ENCODE results near the gene PCCA.
A peak's percentile ranks its signal among the peaks of the same experiment; 100 is the strongest.
"Not testable (repeated sequence)": the region's sequence is repeated elsewhere in the genome, so short reads cannot be mapped to it uniquely, and the experiment has no call there.

Gene PCCA, protein sequence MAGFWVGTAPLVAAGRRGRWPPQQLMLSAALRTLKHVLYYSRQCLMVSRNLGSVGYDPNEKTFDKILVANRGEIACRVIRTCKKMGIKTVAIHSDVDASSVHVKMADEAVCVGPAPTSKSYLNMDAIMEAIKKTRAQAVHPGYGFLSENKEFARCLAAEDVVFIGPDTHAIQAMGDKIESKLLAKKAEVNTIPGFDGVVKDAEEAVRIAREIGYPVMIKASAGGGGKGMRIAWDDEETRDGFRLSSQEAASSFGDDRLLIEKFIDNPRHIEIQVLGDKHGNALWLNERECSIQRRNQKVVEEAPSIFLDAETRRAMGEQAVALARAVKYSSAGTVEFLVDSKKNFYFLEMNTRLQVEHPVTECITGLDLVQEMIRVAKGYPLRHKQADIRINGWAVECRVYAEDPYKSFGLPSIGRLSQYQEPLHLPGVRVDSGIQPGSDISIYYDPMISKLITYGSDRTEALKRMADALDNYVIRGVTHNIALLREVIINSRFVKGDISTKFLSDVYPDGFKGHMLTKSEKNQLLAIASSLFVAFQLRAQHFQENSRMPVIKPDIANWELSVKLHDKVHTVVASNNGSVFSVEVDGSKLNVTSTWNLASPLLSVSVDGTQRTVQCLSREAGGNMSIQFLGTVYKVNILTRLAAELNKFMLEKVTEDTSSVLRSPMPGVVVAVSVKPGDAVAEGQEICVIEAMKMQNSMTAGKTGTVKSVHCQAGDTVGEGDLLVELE

DNA sequence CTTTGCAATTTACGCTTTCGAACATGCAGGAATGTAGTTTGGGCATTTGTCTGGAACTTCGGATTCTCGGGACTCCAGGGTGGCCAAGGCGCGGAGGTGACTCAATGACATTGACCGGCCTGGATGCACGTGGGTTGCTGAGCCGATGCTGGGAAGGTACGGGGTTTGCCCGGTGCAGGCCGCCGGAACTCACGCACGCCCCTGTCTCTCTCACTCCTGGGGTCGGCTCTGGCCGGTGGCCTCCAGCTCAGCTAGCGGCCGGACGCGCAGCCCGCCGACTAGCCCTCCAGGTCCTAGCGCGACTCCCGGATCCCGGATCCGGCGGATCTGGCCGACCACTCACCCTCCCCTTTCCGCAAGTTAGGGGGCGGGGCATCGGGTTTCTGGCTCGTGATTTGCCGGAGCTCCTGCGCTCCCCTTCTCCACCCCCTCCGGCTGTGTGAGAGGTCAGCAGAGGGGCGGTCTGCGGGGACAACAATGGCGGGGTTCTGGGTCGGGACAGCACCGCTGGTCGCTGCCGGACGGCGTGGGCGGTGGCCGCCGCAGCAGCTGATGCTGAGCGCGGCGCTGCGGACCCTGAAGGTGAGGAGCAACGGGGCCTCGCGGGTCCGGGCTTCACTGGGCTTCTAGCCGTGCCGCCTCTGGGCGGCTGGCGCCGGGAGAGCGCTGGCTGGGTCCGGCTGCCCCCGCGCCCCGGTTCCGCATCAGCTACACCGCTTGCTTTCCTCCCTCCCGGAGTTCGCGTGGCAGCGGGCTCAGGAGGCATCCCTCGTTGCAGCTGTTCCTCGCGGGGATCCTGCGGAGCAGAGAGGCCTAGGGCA, at the start of gene PCCA:
Gene PCCA, plus strand, starts transcription at position 450 of the 821 bp plus-strand sequence. Its CDS starts 28 bp downstream, at position 478.
- DNase-seq, result peak; percentile 90

DNA sequence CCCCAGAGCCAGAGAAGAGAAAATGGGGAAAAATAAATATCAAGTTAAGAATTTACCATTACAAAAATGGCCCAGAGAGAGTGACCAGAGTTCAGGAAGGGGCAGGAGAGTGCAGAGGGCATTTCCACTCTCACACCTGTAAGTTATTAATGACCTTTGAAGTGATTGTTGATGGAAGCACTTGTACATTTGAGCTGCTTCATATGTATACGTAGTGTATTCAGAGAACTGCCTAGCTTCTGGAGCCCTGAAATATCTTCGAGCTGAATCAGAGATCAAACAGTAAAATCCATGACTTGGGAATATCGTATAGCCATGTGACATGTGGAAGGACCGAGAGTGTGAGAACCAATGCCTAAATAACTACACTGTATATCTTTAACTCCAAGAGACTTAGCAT, 49.2 kb upstream of the PCCA start:
- no peak for DNase-seq

DNA sequence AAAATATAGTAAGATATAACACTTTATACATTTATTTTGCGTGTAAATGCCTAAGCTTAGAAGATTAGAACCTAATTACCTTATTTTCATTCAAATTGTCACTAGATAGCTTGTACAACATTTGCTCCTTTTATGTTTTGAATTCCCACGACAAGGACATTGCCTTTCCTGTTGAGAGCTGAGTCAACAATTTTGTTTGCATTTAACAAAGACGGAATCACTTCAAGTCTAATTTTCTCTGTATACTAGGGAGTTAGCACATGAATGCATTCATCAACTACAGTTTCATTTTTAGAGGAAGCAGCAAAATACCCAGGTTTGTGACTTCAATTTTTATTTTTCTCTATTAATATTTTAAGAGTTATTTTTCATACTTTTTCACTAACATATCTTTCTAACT, 48.7 kb upstream of the PCCA start:
- DNase-seq, result no peak

DNA sequence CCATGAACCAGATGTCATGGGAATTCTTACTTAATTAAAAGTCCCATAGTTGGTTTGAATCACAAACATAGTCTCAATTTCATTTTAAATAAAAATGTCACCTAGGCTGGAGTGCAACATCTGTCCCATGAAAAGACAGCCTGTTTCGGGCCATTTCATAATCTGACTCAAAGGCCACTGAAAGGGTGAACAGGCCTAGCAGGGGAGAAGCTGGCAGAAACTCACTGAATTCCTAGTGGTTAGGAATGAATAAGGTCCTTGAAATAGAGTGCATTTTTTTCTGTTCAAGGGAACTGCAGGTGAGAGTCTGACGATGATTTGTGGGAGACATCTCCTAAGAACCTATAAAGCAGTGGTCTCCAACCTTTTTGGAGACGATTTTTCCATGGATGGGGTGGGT, 44.0 kb upstream of the PCCA start:
- no peak for DNase-seq

- DNase-seq, result no peak
These were observed 43.5 kb upstream of the PCCA start for GRCh38 chr13:100045355-100045754.

DNA sequence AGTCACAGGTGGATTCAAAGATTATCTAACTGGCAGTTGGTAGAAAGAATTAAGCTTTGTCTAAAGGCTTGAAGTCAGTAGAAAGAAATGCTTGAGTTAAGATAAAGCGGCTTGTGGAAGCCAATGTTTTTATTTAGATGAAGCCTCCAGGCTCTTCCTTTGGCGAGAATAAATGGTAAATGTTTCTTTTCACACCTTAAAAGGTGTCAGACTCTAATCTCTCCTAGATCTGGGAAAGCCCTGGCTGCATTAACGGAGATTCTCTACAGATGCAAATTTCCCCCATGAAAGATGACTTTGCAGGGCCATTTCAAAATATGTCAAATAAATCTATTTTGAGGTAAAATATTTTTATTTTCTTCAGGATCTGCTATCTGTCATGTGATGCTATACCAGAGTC, 37.8 kb upstream of the PCCA start:
- no peak for DNase-seq

DNA sequence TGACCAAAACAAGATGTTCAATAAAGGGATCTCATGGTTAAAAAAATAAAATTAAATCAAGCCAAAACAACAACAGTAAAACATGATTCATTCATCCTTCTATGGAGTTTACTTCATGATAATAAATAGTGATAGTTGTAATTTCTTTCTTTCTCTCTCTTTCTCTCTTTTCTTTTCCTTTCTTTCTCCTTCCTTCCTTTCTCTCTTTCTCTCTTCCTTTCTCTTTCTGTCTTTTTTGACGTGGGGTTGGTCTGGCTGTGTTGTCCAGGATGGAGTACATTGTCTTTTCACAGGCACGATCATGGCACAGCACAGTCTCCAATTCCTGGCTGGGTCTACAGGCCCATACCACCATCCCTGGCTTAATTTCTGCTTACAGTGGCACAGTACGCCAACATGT, 29.1 kb upstream of the PCCA start:
- DNase-seq, result no peak

DNA sequence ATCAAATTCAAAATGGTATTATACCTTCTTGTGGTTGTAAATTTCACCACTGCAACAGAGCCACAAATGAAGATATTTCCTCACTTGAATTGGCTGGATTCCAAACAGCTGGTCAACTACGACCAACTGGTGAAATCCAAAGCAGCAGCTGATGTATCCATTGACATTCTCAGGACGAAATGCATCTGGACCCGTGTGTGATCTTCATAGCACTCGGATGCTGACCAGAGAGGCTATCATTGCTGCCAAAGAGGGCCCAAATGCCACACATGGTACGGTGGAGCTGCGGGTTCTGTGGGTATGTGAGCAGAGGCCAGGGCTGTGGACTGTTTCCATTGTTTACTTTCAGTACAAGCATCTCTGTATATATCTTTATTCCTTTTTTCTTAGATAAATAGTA, 25.6 kb upstream of the PCCA start:
- no peak for DNase-seq

- no peak for DNase-seq
These were observed 25.0 kb upstream of the PCCA start for GRCh38 chr13:100063906-100064305.

DNA sequence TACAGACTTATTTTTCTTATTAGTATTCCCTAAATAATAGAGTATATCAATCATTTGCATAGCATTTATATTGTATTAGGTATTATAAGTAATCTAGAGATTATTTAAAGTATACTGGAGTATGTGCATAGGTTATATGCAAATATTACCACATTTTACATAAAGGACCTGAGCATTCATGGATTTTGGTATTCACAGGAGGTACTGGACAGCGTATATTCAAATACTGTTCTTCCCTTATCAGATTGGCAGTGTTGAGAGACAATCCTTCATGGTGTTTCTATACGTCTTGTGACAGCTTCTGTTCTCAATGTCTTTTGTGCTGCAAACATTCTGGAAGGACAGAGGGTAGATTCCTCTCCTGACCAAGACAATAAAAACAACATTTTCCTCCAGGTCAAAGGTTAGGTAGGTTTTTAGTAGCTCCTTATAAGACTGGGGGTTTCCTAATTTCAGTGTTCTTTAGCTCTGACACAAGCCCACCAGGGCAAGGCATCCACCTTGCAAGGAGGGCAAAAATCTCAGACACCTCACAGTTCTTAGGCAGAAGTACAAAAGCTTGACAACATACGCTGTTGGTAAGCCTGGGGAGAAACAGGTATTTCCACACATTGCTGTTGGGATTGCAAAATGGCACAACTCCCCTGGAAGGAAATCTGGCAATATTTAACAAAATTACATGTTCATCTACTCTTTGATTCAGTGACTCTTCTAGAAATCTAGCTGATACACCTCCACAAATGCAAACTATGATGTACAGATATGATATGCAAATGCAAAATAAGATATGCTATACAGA, 20.6 kb upstream of the PCCA start:
- no peak for DNase-seq

DNA sequence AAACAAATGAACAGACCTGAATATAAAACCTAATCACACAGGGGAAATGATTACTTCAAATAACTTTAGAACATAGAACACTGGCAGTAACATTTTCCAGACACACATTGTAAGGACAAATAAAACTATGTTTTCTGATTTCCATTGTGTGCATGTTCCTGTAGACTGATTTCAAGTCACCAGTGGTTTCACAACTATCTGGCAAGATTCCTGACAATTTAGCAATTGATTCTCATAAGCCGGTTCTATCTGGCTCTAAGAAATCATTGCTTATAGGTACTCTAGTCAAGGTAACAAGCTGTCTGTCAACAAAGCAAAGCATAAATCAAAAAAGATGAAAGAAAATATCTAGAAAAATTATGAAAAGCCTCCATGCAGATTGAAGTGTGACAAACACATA, 19.6 kb upstream of the PCCA start:
- DNase-seq, result no peak

GRCh38 chr13:100075700-100076587, 12.9 kb upstream of the PCCA start:
- DNase-seq, result no peak

DNA sequence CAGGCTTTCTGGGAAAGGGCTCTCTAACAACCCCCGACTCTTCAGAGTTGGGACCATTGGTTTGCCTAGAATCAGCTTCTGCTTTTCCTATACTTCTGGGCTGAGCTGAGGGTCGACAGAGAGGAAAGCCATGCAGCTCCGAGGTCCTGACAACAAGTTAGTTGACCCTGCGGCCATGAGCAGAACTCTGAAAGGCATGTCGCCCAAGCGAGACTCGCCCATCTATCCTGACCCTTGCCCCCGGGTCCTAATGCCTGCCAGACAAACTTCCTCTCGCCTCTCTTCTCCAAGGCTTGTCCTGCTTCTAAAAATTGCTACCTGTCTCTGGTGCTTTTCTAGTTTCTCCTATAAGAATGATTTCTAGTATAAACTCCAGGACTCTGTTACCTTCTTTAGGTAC, 9.9 kb upstream of the PCCA start:
- not testable (repeated sequence) for DNase-seq

- DNase-seq, result not testable (repeated sequence)
These were observed 5.5 kb upstream of the PCCA start for GRCh38 chr13:100083401-100083800.

- no peak for DNase-seq
These were observed 635 bp upstream of the PCCA start for GRCh38 chr13:100088273-100088643.

DNA sequence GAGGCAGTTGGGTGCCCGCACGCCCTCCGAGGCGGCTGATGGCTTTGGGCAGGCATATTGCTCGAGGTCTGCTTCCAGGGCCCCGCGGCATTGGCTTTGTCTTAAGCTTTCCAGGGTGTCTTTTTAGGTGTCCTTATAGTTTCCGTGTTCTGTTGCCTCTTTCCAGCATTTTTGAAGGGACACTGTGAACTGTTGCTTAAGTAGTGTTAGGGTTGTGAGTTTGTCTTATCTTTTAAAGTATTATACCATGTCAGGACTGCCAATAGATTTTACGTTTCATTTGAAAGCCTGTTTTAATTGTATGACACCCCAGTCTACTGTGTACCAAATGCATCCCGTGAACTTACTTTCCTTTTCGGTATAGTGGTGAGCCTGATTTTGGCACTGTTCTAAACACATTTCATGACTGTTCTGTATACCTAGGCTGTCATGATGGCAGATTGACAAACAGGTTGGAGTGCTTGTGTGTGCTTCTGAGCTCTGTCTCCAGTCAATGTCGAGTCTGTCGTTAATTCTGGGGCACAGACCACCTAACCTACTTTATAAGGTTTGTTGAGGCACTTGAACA, 656 bp downstream of the PCCA start:
- DNase-seq, result no peak

DNA sequence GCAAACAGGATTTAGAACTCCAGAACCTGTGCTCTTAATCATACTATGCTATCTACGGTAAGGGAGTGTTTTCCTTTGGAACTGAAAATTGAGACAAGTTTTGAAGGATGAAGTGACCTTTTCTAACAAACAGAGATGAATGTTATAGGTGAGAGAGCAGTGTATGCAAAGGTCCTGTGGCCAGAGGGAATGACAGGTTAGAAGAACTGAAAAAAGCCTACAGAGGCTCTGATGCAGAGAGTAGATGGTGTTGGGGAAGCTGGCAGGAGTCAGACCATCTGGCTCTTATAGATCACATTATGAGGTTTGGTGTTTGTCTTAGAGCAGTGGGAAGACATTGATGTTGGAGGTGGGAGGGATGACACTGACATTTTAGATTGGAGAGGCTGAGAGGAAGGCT, 2.0 kb downstream of the PCCA start:
- no peak for DNase-seq

DNA sequence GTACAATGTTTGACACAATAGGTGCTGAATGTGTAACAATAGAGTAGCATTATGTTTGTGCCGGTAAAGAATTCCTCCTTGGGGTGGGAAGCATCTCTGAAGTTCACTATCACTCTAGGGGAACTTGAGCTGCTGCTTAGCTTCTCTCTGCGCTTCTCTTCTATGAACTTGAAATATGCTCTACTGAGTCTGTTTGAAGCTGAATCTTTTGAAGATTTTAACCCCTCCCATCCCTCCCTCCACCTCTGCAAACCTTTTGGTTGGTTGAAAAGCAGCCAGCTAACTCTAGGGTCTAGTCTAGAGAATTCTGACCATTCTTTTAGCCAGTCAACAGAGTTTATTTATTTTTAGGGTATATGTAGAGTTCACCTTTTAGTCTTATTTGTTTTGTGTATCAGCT, 2.5 kb downstream of the PCCA start:
- DNase-seq, result no peak

DNA sequence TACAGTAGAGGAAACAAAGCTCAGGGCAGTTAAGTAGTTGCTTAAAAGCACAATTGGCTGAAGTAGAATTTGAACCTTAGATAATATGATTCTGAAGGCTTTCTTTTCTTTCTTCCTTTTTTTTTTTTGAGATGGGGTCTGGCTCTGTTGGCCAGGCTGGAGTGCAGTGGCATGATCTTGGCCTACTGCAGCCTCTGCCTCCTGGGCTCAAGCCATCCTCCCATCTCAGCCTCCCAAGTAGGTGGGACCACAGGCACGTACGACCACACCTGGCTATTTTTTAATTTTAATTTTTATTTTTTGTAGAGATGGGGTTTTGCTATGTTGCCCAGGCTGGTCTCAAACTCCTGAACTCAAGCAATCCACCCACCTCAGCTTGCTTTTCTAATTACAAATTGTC, 3.4 kb downstream of the PCCA start:
- not testable (repeated sequence) for DNase-seq

- DNase-seq, result no peak
These were observed 6.6 kb downstream of the PCCA start for GRCh38 chr13:100095498-100095897.

- no peak for DNase-seq
These were observed 7.6 kb downstream of the PCCA start for GRCh38 chr13:100096526-100096925.
